ENCODE data around the gene BDKRB2.

Gene BDKRB2

DNA sequence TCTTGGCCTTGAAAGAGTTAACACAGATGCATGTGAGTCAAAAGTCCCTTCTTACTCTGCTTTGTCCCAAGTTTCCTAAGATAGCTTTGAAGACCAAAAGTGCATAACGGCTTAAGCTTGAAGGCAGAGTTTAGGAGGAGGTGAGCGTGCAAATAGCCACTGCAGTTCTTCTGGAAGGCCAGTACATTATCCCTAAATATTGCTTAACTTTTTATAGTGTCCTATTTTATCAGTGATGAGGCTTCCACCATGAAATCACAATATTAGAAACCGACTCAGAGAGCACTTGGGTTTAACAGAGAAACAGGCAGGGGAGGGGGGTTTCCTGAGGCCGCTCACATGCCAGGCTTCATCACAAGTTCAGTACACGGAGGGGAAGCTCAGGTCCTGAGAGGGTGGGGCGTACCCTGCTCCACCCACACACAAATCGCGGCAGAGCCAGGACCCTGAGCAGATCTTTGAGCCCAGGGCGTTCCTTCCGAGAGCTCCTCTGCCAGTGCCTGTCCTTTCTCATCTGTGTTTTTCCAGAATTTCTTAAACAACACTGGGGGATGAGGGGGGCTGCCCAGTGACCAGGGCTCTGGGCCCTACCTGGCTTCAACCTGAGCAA, 26.8 kb upstream of the BDKRB2 start:
- DNase-seq = no peak

GRCh38 chr14:96178461-96179321, 25.9 kb upstream of the BDKRB2 start:
- no peak for DNase-seq

GRCh38 chr14:96180043-96180874, 24.4 kb upstream of the BDKRB2 start:
- DNase-seq = no peak

- no peak for DNase-seq
Observed at GRCh38 chr14:96181186-96182056, 23.2 kb upstream of the BDKRB2 start.

GRCh38 chr14:96182546-96182945, 22.1 kb upstream of the BDKRB2 start:
- no peak for DNase-seq

DNA sequence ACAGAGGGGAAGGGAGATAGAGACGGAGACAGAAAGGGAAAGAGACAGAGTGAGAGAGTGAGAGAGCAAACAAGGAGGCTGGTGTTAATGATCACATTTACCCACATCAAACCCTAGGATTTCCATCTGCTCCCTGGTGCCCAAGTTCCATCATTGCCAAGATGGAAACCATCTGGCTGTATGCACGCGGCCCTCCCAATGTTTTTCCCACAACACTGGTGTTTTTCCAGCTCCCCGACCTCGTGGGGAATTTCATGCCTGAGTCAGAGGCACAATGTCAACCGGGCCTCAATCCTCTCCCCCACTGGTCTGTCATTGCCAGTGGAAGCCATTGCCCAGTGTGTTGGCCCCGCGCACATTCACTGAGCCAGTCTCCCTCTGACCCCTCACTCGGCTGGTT, 19.9 kb upstream of the BDKRB2 start:
- no peak for DNase-seq

- DNase-seq = no peak
Observed at GRCh38 chr14:96187216-96188031, 17.2 kb upstream of the BDKRB2 start.

GRCh38 chr14:96189281-96189711, 15.3 kb upstream of the BDKRB2 start:
- no peak for DNase-seq

DNA sequence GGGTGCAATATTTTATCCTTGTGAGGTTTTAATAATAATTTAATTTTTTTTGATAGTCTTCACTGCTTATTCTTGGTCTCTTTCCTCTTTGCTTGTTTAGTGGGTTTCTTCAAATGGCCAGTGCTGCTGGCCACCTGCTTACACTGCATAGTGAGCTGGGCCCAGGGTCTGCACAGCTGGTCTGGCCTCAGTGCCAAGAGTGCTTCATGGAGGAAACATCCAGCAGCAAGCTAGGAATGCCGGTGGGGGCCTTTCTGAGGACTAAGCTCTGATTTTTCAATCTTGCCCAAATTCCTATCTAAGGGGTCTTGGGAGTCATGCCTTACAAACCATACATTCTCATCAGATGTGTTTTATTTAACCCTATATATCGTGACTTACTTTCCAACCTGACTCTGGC, 13.3 kb upstream of the BDKRB2 start:
- no peak for DNase-seq

- DNase-seq = no peak
Observed at GRCh38 chr14:96191841-96192462, 12.7 kb upstream of the BDKRB2 start.

DNA sequence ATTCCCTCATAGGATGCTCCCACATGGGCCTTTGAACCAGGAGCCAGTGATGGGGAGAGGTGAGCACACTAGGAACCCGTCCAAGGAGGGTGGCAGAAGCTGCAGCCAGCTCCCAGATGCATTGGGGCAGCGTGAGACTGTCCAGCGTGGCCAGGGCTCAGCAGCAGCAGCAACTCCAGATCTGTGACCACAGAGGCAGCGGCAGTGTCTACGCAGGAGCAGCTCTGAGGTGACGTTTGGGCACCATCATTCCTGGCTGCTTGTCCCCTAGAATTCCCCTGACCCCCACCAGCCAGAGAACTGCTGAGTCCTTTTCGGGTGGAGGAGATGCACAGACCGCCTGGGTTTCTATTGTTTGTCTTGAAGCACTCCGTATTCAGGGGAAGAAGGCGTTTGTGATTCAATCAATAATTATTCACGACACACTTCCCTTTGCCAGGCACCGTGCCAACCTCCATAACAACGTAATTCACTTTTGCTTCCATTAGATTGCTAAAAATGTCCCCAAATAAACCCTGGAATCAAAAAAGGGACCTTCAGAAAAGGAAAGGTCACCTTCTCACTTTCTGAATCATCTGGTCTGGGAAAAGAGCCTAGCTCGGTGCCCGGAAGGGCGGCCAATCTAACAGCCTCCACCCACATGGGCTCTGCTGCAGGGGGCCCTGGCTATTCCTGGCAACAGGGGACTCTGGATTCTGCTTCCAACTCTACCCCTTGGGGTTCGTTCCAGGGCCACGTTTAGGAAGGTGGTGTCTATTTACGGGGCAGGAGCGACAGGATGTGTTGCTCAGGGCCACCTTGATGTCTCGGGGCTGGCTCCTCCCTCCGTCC, 11.4 kb upstream of the BDKRB2 start:
- no peak for DNase-seq

DNA sequence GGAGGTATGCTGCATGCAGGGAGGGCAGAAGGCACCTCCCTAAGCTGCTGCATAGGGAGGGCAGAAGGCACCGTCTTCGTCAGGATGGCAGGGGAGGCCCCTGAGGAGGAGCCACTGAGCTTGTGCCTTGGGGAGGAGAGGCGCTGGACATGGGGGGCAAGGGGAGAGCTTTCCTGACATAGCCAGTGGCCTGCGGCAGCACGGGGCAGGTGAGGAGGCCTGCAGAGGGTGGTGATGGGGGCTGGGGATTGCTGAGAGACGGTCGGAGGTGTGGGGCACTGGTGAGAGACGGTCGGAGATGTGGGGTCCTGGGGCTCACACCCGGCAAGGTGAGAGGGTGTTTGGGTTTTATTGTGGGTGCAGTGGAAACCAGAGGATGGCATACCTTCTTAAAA, 10.4 kb upstream of the BDKRB2 start:
- no peak for DNase-seq

DNA sequence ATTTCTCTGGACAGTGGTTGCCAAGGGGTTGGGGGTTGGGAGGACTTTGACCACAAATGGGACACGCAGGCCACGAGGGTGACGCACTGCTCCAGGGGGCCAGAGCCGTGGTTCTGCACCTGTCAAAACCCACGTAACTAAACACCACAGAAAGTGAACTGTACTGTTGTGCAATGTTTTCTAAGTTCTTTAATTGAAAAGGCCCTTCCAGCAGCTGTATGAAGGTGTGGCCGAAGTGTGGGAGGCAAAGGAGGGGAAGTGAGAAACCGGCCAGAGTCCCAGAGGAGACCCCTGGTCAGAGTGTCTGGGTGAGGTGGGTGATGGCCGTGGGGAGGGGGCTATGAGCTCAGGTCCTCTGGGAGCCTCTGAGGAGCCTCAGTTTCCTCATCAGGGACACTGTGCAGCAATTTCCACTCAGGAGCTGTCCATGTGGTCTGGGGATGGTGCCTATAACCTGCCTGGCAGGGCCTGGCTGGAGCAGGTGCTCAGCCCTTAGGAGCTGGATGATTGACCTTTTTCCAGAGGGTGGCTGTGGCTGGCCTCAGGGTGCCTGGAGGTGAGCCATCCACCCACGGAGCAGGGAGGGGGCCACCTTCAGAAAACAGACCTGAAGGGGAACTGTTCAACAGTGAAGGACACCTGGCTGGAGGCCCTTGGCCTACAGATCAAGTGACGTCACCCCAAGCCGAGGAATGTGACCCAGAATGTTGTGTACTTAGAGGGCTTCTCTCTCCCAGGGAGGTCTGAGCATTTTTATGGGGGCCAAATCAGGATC, 9.8 kb upstream of the BDKRB2 start:
- no peak for DNase-seq

- no peak for DNase-seq
Observed at GRCh38 chr14:96195441-96196081, 9.1 kb upstream of the BDKRB2 start.

GRCh38 chr14:96197163-96197852, 7.3 kb upstream of the BDKRB2 start:
- DNase-seq = no peak

GRCh38 chr14:96197969-96198368, 6.7 kb upstream of the BDKRB2 start:
- no peak for DNase-seq

DNA sequence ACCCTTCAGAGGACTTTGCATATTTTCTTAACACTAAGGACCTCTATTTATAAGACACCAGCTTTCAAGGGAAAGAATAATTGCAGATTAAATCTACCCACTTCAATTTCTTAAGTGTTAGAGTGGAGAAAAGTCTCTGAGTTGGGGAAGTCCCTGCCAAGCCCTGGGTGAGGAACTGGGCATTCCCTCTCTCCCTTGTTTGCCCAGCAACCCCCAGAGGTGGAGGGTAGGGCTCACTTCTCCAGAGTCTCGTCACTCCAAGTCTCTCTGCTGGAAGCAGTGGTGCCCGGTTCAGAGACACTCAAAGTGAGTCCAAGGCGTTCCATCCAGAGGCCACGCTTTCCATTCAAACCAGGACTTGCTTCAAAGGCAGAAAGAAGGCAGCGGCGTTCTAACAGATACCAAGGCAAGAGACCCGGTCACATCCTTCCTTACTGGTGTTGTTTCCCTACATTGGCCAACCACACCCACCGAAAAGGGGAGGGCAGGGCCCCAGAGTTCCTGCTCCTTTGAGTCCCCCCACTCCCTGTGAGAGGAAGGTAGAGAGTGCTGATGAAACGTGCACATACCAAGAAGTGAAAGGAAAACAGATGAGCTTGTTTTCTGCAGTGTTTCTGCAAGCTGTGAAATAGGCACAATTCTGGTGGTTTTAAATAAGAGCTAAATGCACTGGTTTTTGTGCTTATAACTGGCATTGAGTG, 6.1 kb upstream of the BDKRB2 start:
- DNase-seq = no peak

- DNase-seq = no peak
Observed at GRCh38 chr14:96201157-96201556, 3.5 kb upstream of the BDKRB2 start.

Measured in NCI-H446 treated with DMSO at 0.1 percent for 48 hours (cell line).